Measurements from ENCODE around the gene ZNF594.
"Not testable (repeated sequence)": the region's sequence is repeated elsewhere in the genome, so short reads cannot be mapped to it uniquely, and the experiment has no call there.

Gene ZNF594

DNA sequence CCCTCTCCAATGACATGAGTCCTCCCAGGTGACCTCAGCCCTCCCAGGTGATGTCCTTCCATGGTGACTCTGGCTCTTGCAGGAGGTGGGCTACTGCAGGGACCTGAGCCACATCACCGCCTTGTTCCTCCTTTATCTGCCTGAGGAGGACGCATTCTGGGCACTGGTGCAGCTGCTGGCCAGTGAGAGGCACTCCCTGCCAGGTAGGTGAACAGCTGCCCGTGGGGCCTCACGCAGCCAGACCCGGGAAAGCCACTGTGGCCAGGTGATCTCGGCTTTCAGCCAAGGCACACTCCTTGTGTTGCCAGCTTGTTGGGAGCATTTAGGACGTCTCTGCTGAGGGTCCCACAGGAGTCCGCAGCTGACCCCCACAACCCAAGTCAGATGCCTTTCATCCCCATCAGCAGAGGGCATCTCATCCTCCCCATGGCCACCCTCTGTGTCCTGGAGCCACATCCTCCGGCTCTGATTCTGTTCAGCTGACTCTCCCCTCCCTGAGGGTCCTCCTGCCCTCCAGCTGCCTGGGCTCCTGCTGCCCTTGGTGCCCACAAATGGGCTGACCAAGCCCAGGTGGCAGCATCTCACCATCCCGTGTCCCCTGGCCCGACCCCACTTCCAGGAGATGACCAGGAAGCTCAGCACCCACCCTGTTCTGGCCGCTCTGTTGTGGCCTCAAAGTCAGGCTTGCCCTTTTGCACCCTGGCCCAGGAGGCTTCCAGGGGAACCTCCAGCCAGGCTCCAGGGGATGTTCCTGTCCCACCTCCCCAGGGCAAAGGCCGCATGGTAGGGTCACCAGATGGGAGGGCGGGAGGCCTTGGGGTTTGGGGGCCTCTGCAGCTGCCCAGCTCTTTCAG, 55.7 kb downstream of the ZNF594 start:
- DNase-seq = no peak

DNA sequence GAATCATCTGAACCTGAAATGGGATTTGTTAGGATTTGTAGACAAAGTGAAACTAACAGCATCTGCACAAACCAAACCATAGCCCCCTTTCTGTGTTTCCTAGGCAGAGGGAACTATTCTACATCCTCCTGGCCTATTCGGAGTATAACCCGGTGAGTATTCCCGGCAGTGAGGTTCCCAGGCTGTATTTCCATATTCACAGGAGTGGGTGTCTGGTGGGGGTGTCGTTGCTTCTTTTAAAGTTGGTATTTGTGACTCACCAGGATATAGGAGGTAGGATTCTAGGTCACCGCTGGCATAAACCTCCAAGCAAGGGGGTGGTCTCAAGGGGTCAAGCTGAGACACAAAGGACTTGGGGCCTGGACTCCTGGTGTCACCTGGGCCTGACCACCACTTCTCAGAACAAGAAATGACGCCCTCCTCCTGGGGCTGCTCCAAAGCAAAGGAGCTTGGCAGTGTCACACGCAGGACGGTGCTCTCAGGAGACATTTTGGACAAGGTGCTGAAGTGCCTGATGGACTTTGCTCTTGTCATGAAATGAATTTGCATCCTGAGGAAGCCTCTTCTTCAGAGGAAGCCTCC, 56.4 kb downstream of the ZNF594 start:
- DNase-seq = not testable (repeated sequence)

DNA sequence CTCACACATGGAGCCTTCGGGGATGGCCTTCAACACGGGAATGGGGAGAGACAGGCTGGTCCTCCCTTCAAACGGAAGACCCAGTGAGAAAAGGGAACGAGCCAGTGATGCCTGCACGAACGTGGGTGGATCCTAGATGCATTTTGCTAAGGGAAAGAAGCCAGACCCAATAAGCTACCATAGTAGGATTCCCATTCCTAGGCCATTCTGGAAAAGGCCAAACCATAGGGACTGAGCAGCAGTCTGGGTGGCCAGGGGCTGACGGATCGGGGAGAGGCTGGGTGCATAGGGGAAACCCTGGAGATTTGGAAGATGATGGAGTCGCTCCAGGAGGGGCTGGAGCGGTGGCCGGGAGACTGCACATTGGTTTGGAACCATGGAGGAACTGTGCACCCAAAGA, 57.1 kb downstream of the ZNF594 start:
- DNase-seq = not testable (repeated sequence)

DNA sequence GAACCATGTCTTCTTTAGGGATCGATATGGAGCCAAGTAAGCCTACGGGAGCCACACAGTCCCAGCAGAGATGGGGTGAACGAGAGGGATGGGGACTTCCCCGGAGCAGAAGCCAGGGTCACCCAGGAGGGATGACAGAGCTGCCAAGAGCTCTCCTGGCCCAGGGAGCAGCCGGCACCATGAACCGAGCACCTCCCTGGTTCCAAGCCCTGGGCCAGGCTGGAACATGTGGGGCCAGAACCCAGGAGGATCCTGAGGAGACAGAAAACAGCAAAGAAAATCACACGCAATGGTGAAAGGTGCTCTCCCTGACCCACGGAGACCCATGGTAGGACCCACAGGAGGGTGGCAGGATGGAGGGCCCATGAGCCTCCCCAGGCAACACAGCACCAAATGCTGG, 57.7 kb downstream of the ZNF594 start:
- DNase-seq = not testable (repeated sequence)

DNA sequence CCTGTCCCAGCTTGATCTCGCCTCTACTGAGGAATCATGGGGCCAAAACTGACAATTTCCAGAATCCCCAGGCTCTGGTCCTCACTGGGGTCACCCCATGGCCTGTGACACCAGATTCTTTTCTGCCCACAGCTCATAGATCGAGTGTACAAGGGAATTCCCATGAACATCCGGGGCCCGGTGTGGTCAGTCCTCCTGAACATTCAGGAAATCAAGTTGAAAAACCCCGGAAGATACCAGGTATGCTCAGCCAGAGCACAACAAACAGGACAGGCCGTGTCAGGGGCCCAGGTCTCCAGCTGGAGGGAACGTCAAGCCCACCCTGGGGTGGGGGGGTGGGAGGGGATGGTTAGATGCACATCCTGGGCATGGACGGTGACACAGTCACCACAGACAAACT, 58.4 kb downstream of the ZNF594 start:
- no peak for DNase-seq

DNA sequence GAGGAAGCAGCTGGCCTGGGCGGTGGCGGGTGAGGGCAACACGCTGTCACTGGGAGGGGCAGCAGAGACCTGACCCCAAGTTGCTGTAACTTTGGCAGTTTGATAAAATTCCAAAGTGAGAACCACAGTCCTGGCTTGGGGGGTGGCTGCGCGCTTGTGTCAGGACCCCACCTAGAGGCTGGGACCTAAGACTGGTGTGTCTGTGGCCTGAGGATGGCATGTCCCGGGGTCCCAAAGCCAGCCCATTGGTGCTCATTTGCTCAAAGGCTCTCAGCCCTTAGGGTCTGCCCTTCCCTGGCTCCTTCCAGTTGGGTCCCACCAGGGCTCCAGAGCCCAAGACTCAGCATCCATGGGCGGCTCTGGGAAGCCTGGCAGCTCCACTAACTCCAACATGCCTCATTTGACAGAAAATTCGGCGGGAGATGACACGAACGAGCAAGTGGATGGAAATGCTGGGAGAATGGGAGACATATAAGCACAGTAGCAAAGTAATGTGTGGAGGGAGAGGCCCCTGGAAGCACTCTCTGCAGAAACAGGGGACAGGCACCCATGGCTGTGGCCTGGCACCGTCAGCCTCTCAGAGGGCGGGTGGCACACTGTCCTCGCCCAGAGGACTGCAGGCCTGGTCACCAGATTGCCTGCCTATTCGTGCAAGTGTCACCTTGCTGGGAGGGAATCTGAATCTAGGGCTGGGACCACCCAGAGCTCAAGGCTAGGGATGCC, 59.0 kb downstream of the ZNF594 start:
- not testable (repeated sequence) for DNase-seq

DNA sequence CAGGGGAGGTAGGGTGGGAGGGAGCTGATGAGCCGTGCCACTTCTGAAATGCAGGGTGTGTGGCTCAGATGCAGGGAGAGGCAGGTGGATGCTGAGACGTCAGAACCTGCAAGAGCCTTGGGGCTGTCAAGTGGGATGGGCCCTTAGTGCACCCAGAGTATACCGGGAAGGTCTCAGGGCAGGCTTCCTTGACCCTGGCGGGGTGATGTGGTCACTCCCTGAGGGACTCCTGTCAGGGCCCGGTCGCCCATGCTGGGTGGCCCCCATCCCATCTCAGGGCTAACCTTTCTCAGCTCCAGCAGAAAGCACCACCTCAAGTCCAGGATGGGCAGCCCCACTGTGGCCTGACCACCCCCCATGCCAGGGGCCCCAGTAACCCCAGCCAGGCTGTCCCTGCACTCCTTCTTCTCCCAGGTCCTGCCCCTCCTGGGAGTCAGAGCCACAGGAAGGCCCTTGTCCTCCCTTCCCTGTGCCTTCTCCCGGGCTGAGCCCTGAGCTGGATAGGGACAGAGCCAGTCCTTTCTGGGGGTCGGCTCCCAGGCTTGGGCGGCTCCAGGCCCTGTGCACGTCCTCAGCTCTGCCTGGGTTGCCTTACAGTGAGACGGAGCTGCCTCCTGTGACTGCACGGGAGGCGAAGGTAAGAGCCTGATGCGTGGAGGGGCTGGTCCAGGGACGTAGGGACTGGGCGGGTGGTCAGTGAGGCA, 59.7 kb downstream of the ZNF594 start:
- not testable (repeated sequence) for DNase-seq

DNA sequence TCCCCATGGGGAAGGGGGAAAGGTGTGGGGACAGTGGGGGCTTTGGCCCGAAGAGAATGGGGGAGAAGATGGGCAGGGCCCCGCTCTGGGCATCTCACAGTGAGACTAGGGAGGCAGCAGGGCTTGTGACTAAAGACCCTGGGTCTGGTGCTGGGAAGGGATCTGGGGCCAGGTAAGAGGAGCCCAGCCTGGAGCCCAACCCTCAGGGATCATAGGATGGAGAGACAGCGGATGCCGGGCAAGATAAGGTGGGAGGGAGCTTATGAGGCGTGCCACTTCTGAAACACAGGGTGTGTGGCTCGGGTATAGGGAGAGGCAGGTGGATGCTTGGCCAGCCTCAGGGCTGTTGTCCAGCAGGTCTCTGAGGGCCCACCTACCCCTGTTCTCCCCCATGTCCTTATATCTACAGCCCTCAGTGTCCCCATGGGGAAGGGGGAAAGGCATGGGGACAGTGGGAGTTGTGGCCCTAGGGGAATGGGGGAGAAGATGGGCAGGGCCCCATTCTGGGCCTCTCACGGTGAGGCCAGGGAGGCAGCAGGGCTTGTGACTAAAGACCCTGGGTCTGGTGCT, 60.4 kb downstream of the ZNF594 start:
- no peak for DNase-seq

DNA sequence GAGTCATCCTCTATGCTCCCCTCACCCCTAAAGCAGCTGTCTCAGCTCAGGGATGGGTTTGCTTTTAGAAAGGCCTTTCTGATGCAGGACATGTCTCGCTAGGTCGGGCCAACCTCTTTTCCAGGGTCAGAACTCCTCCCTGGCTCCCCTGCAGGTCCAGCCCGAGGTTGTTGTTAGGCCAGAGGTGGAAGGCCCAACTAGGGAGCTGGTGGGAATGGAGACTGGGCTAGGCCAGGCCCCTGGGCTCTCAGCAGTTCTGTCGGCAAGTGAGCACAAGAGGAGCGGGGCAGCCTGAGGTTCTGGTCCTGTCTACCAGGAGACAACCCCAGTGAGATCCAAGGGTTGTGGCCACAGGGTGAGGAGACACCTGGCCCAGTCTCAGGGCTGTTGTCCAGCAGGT, 61.0 kb downstream of the ZNF594 start:
- DNase-seq = not testable (repeated sequence)

DNA sequence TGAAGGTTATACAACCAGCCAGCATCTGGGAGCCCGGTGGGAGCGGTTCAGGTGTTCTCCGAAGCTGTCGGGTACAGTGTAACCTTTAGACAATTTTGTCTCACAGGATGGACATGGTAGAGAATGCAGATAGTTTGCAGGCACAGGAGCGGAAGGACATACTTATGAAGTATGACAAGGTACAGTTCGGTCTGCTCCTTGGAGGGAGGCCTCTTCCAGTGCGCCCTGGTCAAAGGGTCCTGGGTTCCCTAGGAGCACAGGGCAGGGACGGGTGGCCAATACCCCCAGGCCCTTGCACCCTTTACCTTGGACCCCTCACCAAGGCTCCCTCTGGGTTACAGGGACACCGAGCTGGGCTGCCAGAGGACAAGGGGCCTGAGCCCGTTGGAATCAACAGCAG, 61.4 kb downstream of the ZNF594 start:
- DNase-seq = not testable (repeated sequence)

DNA sequence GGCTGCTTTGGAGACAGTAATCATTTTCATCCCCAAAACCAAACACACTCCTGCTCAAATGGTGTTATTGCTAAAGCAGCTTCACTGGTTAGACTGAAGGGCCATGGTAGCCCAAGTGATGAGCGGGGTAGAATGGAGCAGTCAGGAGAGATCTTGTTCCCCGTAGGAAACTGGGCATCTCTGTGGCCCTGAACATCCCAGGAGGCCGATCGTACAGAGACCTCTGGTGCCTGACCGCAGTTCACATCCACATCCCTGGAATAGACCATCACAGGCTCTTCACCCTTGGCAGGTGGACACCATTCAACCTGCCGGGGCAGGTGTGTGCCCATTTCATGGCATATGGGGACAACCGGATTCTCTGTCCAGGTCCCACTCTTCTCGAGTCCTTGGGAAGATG, 61.9 kb downstream of the ZNF594 start:
- not testable (repeated sequence) for DNase-seq
